HG02840 (cell line): ENCODE measurements around the gene FANCC.
"Not testable (repeated sequence)": the region's sequence is repeated elsewhere in the genome, so short reads cannot be mapped to it uniquely, and the experiment has no call there.

ENCODE experiments used
- ATAC-seq: cut with Tn5 transposase; IDR thresholded peaks from one replicate; pipeline ENCODE4 v1.9.1; 2021; ENCODE audit warnings: mild to moderate bottlenecking, moderate library complexity, moderate number of reproducible peaks; ENCODE audit not compliant: unreplicated experiment, low FRiP score

The FANCC gene

GRCh38 chr9:95330720-95331404 lies 13.4 kb upstream of the FANCC start:
- ATAC-seq: no peak

- ATAC-seq: not testable (repeated sequence)
Observed at GRCh38 chr9:95329061-95329460, 11.6 kb upstream of the FANCC start.

GRCh38 chr9:95327239-95327865 lies 9.8 kb upstream of the FANCC start:
- ATAC-seq: no peak

GRCh38 chr9:95325221-95325620 lies 7.7 kb upstream of the FANCC start:
- ATAC-seq: no peak

- ATAC-seq: no peak
Observed at GRCh38 chr9:95317893-95318211, 343 bp upstream of the FANCC start.

GRCh38 chr9:95316794-95317118 lies 753 bp downstream of the FANCC start:
- ATAC-seq: peak; percentile 42

- ATAC-seq: no peak
Observed at GRCh38 chr9:95316274-95316673, 1.2 kb downstream of the FANCC start.

GRCh38 chr9:95315108-95315746 lies 2.3 kb downstream of the FANCC start:
- ATAC-seq: no peak

- ATAC-seq: no peak
Observed at GRCh38 chr9:95313010-95313498, 4.5 kb downstream of the FANCC start.

- ATAC-seq: no peak
Observed at GRCh38 chr9:95311961-95312360, 5.5 kb downstream of the FANCC start.

GRCh38 chr9:95307538-95307937 lies 10.0 kb downstream of the FANCC start:
- ATAC-seq: no peak

- no peak for ATAC-seq
Observed at GRCh38 chr9:95306819-95307218, 10.7 kb downstream of the FANCC start.

- ATAC-seq: no peak
Observed at GRCh38 chr9:95305770-95306492, 11.6 kb downstream of the FANCC start.

- no peak for ATAC-seq
Observed at GRCh38 chr9:95302479-95302878, 15.0 kb downstream of the FANCC start.

- no peak for ATAC-seq
Observed at GRCh38 chr9:95297760-95298159, 19.7 kb downstream of the FANCC start.

GRCh38 chr9:95297316-95297715 lies 20.2 kb downstream of the FANCC start:
- ATAC-seq: no peak

- no peak for ATAC-seq
Observed at GRCh38 chr9:95296761-95297160, 20.7 kb downstream of the FANCC start.

- not testable (repeated sequence) for ATAC-seq
Observed at GRCh38 chr9:95293296-95293695, 24.2 kb downstream of the FANCC start.

- no peak for ATAC-seq
Observed at GRCh38 chr9:95292226-95292625, 25.3 kb downstream of the FANCC start.

- ATAC-seq: no peak
Observed at GRCh38 chr9:95286151-95286550, 31.4 kb downstream of the FANCC start.

- no peak for ATAC-seq
Observed at GRCh38 chr9:95285307-95285706, 32.2 kb downstream of the FANCC start.
